Measurements from ENCODE around the gene RLF.

The RLF gene

GRCh38 chr1:40239626-40240025, 78.4 kb downstream of the RLF start:
- no peak for DNase-seq

DNA sequence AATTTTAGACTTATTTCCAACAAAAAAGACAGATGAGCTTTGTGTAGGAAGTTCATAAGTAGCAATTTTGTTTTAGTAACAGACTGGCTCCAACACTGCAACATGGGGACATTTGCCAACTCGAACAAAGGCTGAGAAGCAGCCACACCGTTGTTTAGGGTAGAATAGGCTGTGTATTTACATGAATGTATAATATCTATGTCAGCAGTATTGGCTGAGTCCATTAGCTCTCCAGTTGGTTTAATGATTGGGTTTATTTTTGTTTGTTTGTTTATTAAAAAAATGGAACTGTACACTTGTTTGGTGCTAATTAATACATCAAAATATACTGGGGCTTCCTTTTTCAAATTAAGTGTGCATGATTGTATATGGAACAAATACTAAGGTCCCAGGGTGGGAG, 79.2 kb downstream of the RLF start:
- DNase-seq, result no peak

GRCh38 chr1:40241362-40241761, 80.2 kb downstream of the RLF start:
- DNase-seq, result no peak

DNA sequence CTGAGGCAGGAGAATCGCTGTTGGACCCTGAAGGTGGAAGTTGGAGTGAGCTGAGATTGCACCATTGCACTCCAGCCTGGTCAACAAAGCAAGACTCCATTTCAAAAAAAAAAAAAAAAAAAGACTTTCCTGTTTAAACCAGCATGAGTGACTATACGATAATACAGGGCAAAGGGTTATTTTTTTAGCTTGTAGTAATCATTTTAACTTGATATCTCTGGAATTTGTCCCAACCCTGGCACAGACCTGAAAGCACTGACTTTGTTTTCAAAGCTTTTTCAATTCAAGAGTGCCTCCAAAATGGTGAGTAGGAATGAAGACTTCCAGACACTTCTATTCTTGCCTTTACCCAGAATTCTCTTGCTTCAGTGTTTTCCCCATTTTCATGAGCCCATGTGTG, 82.2 kb downstream of the RLF start:
- no peak for DNase-seq

DNA sequence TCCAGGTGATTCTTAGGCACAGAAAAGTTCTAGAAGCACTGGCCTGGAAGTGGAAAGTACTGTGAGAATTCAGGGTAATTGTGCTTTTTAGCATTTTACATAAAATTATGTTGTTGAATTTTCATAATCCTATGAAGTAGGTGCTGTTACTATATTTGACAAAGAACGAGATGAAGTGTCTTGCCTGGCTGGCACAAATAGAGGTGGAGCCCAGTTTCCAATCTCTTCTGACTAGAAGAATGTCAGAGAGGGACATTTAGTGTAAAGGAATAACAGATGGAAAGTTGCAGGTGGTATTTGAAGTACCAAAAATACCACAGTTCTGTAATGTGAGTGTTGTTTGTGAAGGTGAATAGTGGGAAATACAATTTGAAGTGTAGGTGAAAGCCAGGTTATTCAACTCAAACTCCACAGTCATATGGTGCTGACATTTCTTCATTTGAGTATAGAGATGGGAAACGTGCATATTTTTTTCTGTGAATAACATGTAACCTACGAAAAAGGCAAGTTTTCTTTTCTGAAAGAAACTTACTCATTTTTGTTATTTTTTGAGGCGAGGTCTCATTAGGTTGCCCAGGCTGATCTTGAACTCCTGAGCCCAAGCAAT, 83.1 kb downstream of the RLF start:
- no peak for DNase-seq

DNA sequence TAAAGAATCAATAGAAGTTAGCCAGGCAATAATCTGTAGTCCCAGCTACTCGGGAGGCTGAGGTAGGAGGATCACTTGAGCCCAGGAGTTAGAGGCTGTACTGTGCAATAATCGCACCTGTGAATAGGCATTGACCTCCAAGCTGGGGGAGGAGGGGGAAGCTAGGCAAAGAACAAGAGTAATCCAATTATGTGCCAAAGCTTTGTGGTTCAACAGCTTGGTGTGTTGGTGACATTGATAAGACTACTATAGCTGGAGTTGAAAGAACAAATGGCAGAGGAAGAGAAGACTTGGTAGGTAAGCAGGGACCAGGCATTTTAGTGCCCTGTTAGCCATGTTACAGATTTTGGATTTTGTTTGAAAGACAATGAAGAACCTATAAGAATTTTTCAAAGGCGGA, 84.5 kb downstream of the RLF start:
- no peak for DNase-seq

DNA sequence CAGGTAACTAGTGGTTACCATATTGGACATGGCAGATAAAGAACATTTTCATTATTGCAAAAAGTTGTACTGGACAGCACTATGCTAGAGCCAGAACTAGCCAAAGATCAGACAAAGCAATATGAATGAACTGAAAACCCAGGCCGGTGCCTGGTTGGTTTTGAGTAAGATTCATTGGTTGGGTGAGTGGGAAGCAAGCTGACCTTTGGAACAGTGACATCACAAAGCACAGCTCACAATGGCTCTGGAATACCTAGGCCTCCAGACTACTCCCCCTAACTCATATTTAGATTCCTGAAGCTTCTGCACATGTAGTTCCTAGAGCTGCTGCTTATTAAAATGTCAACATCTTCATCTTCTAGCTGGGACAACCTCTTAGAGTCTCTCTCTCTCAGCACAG, 86.5 kb downstream of the RLF start, which contains the start of gene TMCO2:
Gene TMCO2 (plus strand): TSS at position 283 of the 400 bp plus-strand sequence. CDS start 57 bp downstream, at position 340.
- DNase-seq, result no peak

DNA sequence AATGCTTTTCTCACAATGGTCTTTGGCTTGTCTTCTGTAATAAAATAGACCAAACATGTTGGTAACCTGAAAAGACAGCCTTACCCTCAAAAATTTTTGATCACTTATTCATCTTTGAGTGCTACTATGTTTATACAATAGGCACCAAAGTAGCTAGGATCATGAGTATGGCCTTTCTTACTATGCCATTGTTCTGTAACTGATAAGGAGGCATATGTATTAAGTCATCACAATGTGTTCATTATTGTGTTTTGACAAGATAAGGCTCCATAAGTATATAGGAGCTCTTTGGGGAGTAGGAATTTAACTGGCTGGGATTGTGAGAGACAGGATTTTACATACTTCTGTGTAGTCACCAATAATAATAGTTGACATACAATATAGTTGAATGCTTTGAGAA, 87.2 kb downstream of the RLF start:
- DNase-seq, result no peak

GRCh38 chr1:40251456-40251855, 90.3 kb downstream of the RLF start:
- no peak for DNase-seq

DNA sequence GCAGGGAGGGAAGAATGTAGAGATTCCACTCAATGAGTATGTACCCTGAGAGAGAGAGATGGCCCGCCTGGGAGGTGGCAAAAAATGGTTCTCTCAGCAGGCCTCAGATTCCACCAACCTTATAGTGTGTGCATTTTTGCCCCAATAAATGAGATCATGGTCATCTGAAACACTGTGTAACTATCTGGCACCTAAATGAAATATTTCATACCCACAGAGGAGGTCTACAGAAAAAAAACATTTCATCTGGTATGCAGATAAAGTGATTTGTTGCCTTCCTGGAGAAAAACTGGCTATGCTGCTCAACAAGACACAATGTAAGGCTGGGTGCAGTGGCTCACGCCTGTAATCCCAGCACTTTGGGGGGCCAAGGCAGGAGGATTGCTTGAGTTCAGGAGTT, 91.4 kb downstream of the RLF start:
- no peak for DNase-seq

GRCh38 chr1:40255231-40255630, 94.0 kb downstream of the RLF start:
- no peak for DNase-seq

GRCh38 chr1:40256401-40257084, 95.4 kb downstream of the RLF start:
- DNase-seq, result no peak

GRCh38 chr1:40257313-40257687, 96.1 kb downstream of the RLF start:
- DNase-seq, result no peak

GRCh38 chr1:40257688-40258444, 96.7 kb downstream of the RLF start, which contains the start of gene ZMPSTE24:
Gene ZMPSTE24 (plus strand): TSS chr1:40258236. CDS start chr1:40258272, 36 bp downstream.
- peak; percentile 92 to 95 for DNase-seq

GRCh38 chr1:40258445-40258769, 97.2 kb downstream of the RLF start:
- DNase-seq, result no peak

DNA sequence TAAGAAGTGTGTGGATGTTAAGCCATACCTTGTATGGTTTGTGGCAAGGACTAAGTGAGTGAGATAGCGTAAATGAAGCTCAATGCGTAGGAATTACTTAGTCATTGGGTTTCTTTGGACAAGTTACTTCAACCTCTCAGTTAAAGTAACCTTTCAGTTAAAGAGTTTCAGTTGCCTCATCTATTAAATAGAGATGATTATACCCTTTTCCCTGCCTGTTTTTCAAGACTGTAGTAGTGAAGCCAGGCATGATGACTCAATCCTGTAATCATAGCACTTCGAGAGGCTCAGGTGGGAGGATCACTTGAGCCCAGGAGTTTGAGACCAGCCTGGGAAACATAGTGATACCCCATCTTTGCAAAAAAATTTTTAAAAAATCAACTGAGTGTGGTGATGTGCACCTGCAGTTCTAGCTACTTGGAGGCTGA, 103.2 kb downstream of the RLF start:
- DNase-seq, result no peak

DNA sequence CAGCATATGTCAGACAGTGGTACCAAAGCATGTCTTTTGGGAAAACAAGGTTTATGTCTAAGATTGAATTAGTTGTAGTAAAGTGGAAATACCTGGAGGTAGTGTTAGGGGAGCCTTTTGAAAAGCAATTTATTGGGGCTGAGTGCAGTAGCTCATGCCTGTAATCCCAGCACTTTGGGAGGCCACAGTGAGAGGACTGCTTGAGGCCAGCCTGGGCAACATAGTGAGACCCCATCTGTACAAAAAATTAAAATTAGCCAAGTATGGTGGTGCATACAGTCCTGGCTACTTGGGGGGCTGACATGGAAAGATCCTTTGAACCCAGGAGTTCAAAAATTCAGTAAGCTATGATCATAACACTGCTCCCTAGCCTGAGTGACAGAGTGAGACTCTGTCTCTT, 104.1 kb downstream of the RLF start:
- no peak for DNase-seq

GRCh38 chr1:40265919-40266318, 104.7 kb downstream of the RLF start:
- DNase-seq, result no peak

DNA sequence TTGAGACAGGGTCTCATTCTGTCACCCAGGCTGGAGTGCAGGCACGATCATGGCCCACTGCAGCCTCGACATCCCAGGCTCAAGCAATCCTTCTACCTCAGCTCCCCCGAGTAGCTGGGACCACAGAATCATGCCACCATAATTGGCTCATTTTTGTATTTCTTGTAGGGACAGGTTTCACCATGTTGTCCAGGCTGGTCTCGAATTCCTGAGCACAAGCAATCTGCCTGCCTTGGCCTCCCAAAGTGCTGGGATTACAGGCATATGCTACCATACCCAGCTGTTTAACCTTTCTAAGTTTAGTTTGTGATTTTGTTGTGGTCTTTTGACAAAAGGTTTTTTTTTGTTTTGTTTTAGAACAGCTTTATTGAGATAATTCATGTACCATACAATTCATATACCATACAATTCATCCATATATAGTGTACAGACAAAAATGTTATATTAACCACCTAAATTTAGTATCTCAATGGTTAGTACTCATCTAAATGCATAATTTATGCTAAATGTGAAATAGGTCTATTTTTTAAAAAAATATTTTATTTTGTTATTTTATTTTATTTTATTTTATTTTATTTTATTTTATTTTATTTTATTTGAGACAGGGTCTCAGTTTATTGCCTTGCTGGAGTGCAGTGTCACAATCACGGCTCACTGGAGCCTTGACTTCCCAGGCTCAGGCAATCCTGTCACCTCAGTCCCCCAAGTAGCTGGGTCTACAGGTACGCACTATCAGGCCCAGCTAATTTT, 105.8 kb downstream of the RLF start:
- no peak for DNase-seq

DNA sequence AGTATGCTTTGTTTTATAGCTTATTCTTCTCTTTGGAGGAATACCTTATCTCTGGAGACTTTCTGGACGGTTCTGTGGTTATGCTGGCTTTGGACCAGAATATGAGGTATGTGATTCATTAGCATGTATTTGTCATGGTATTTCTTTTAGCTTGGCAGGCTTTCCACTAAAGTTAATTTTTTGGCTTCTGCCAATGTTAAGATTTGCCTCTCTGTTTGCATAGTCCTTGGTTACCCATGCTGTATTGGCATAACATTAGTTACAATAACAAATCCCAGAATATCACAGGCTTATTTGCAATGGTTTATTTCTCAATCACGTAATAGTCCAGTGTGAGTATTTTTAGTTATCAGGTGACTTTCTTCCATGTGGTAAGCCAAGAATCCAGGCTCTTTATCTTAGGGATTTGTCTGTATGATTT, 106.6 kb downstream of the RLF start:
- DNase-seq, result no peak

DNA sequence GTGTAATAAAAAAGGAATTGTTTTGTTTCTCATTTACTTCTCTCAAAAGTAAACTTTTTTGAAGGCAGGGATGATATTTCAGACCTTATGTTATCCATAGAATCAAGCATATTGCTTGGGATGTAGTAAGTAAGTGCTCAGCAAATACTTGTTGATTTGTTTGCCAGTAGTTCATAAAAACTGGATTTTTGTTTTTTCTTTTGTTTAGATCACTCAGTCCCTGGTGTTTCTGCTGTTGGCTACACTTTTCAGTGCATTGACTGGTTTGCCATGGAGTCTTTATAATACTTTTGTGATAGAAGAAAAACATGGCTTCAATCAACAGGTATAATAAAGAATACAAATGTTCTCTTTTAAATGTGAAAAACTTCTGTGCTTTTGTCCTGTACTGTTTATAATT, 107.0 kb downstream of the RLF start:
- no peak for DNase-seq

DNA sequence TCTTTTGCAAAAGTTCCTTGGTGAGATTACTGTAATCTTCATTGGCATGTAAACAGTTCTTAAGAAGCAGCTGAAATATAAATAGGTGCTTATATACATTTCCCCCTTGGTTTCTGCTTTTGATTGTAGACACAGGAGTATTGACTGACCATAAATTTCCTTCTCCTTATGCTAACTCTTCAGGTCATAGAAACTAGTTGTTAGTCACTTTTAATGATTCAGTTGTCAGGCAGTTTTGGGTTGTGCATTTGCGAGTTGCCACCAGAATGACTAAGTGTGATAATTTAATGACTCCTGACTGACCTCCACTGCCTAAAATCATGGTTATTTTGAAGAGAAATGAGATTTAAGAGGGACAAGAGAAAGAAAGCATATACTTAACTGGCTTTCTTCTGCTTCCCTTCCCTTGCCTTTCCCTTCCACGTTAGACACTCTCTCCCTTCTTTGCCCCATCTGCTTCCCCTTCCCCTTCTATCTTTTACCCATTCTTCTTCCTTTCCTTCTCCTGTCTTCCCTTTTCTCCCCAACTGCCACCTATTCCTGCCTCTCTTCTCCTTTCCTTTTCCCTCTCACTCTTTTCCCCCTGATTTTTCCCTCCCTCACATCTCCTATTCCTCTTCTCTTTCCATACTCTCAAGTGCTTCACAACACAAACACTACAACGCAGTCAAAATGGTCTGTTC, 109.1 kb downstream of the RLF start:
- no peak for DNase-seq
